ENCODE data around the gene SLC40A1.

Gene SLC40A1

GRCh38 chr2:189536830-189537229 lies 43.8 kb downstream of the SLC40A1 start:
- DNase-seq: no peak

GRCh38 chr2:189534854-189535832 lies 45.4 kb downstream of the SLC40A1 start:
- no peak for DNase-seq

- no peak for DNase-seq
Measured at GRCh38 chr2:189533288-189534035, 47.1 kb downstream of the SLC40A1 start.

- no peak for DNase-seq
Measured at GRCh38 chr2:189530965-189531637, 49.5 kb downstream of the SLC40A1 start.

GRCh38 chr2:189528617-189529016 lies 52.0 kb downstream of the SLC40A1 start:
- DNase-seq: no peak

- DNase-seq: no peak
Measured at GRCh38 chr2:189527812-189528592, 52.6 kb downstream of the SLC40A1 start.

DNA sequence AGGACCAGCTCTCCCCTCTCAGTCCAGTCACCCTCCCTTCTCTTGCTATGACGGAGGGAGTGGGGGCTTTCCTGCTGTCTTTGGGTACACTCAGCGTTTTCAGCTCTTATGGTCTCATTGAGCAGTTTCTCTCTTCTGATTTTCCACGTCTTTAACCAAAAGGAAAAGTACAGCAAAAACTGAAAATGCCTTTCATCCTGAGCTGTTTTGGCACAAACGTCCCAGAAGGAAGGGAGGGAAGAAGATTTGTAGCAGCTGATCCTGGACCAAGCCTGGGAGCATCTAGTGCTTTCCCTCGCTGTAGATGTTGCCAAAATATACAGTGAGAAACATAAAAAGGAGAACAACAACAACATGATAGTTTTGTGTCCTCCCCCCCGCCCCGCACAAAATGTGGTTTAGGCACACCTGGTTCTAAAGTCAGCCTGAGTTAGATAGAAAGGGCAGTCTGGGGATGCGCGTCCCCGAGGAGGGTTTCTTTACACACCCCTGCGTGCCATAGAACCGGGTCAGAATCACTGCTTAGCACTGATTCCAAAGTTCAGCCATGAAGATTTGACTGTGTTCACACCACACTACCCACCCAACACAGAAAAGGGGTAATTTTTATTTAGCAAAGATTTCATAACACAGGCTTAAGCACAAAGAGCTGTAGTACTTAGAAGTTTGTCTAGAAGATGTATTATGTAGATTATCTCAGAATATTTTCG lies 53.4 kb downstream of the SLC40A1 start:
- DNase-seq: no peak

DNA sequence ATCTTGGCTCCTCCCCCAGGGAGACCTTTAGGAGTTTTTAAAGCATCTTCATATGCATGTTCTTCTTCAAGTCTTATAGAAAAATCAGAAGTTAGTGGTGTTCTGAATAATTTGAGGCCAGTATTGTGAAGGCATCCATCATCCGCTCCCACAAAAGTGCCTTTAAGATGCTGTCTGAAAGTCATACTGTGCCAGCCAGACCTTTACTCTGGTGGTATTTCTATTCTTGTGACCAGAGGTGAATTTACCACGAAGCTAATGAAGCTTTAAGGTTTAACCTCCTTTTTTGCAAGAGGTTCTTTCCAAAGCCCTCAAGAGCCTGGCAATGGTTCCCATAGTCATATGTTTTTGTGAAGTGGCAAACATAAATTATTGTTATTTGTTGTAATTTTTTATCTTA lies 54.3 kb downstream of the SLC40A1 start:
- no peak for DNase-seq

DNA sequence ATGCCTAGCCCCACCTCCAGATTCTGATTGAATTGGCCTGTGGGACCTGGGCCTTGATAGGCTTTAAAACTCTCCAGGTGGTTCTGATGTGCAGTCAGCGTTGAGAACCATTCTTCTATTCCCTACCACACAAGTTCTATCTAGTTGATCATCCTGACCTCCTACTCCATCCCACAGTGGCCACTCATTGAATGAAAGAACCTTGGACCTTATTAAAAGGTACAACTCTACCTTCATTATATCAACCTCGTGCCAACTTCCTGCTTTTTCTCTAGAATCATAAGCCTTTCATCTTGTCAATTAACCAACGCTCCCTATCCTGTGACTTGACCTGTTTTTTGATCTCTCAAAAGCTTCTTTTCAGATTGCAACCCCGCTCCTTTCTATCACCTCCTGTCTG lies 55.8 kb downstream of the SLC40A1 start:
- no peak for DNase-seq

DNA sequence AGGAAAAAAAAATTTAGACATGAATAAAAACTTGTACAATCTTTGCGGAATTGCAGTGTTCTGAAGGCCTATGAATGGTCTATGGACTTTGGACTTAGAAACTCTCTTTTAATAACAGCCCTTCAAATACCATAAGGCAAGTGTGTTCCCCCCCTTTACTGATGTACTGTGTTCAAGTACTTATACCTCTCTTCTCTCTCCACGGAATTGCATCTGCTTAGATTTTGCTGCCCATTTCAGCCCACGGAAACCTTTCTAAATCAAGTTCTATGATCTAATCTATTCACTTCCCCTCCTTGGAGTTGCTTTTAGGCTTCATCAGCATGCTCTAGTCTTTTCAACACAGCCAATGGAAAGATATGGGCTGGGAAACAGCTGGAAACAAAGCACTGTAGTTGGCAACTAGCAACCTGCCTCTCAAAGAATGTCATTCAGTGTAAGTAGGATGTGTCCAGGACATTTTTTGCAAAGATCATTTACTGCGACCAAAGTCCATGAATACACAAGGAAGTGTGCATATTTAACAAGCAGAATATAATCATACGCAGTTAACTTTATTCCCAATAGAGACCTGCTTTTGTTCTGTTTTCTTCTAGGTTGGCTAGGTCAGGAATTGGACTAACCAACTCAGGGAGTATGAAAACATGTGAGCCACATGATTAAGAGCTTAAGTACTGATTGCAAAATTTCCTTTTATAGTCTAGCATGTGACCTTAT lies 58.0 kb downstream of the SLC40A1 start:
- DNase-seq: no peak

DNA sequence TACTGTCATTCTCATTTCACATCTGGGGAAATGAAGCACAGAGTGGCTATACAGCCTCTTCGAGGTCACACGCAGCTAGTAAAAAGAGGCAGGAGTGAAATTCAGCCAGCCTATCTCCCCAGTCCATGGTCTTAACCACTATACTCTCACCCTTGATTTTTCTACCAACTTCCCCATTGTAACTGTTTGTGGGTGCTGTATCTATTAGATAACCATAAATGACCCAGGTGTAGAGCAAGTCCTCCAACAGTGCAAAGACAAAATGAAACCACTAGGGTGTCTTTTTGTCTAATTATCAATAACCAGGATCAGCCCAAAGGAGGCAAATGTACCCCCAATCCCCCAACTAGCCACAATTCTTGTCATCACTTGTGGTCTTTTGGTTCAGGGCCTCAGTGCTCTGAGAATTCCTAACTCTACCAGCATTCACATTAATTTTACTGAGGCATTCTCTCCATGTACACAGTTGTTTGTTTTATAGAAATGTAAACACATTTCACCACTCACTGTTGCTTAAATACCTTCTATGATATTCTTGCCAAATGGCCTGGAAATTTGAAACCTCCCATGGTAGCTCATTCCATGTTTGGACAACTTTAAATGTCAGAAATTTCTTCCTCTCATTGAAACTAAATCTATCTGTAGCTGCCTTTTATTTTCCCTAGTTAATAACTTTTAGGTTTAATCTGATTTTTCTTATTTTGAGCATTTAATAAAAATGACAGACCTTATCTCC lies 58.7 kb downstream of the SLC40A1 start:
- no peak for DNase-seq

DNA sequence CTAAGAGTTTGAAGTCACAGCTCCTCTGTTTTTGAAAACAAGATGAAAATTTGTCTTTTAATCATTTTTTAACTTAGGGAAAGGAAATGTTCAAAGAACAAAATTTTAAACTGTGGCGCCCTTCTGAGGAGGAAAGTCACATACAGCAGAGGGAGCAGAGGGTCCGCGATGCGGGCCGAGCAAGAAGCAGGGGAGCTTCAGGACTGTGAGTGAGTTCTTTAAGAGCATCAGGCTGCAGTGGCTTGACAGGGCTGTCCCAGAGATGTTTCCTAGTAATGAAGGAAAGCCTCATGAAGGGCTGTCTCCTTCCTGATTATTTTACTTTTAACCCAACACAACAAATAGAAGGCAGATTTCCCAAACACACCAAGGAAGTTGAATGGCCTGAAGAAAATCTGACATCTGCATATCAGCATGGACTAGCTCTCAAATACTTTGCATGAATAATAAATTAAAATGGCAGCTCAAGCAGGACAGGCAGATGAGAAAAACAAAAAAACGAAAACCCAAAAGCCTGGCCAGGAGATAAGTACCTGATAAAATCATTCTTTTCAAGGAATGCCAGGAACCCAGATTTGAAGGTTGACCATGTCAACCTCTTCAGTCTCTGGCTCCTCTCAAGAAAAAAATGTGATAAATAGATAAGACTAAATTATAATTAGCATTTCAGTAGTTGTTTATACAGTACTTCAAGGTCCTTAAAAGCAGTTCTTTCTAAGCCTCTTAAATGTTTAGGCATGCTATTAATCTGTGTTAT lies 60.8 kb downstream of the SLC40A1 start:
- no peak for DNase-seq

DNA sequence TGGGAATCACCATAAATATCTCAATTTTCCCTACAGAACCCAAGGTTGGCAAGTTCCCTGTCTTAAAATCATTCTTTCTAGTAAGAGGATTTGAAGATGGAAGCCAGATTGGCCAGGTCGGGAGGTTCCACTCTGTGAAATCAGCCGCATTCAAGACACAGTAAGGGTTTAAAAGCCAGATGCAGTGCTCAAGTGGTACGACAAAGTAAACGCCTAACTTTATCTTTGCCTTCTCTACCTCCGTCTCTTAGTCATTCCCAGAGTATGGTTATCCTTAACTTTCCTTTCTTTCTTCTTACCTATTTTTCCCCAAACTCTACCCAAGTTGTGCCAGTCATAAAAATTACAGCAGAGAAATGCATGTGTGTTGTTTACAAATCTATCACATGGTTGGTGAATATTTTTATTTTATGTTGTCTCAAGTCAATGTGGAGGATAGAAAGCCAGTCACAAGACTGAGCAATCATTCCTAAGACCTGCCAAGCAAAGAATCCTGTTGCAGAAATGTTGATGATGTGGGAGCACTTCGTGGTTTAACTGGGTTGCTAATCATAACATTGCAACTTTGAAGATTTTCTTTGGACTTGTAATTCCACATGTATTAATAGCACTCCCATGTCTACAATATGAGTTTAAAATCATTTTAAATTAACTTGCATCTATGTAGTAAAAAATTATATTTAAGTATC lies 62.6 kb downstream of the SLC40A1 start:
- DNase-seq: no peak

- no peak for DNase-seq
Measured at GRCh38 chr2:189516546-189516945, 64.0 kb downstream of the SLC40A1 start.

DNA sequence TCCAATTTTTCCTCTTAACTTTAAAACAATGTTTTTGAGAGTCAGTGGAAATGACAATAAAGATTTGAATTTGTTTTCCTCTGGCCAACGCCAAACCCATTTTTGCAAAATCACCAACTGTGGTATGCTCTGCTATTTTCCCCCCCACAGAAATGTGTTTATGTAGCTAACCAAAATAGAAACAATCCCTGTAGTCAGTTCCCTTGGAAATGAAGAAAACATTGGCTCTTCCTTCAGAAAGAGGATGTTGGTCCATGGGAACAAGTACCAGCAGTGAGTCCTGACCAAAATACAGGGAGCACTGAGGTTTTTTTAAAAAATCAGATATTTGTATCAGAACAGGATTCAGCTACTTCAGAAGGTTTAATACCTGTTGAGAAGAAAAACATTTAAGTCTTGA lies 65.3 kb downstream of the SLC40A1 start:
- DNase-seq: no peak

- DNase-seq: no peak
Measured at GRCh38 chr2:189514104-189514503, 66.5 kb downstream of the SLC40A1 start.

- no peak for DNase-seq
Measured at GRCh38 chr2:189512879-189513278, 67.7 kb downstream of the SLC40A1 start.

- DNase-seq: no peak
Measured at GRCh38 chr2:189511960-189512319, 68.6 kb downstream of the SLC40A1 start.
